Activated CD4-positive, alpha-beta T cell treated with anti-CD3 and anti-CD28 coated beads for 36 hours (primary cell): Measurements from ENCODE around the gene PKD1. TPM values are rescaled to one million over a fixed set of nuclear protein-coding genes. Genes with fewer than 3 reads are reported as not detected.
"Not testable (repeated sequence)": the region's sequence is repeated elsewhere in the genome, so short reads cannot be mapped to it uniquely, and the experiment has no call there.

Experiments
- ATAC-seq: fragments of 200-7000 bp; cut with Tn5 transposase; one replicate; pipeline ENCODE4 v1.10.0; 2021; ENCODE audit warnings: mild to moderate bottlenecking, moderate library complexity
- CTCF ChIA-PET: fragments of 350-600 bp; sonication (Branson Sonifier 250); formaldehyde crosslinking; loops from one replicate; lab custom pipeline; 2021; ENCODE audit warnings: antibody characterized with exemption; lab: Charles Lee
- POLR2A ChIA-PET: fragments of 350-600 bp; sonication (Branson Sonifier 250); formaldehyde crosslinking; loops from one replicate; lab custom pipeline; 2021; ENCODE audit warnings: antibody characterized with exemption, inconsistent platforms; lab: Charles Lee
- DNase-seq: peaks from one replicate; pipeline ENCODE4 v3.0.0-alpha.2; 2020
- H3K27ac Mint-ChIP-seq: one replicate; pipeline ENCODE4 v1.8.0; 2021; ENCODE audit warnings: mixed read lengths
- H3K27me3 Mint-ChIP-seq: one replicate; pipeline ENCODE4 v1.8.0; 2021; ENCODE audit warnings: mixed read lengths
- H3K36me3 Mint-ChIP-seq: one replicate; pipeline ENCODE4 v1.8.0; 2021; ENCODE audit warnings: low read depth, mixed read lengths
- H3K4me1 Mint-ChIP-seq: one replicate; pipeline ENCODE4 v1.8.0; 2021; ENCODE audit warnings: mixed read lengths
- H3K4me3 Mint-ChIP-seq: one replicate; pipeline ENCODE4 v1.8.0; 2021; ENCODE audit warnings: mild to moderate bottlenecking, moderate library complexity, mixed read lengths
- H3K9me3 Mint-ChIP-seq: one replicate; pipeline ENCODE4 v1.8.0; 2021; ENCODE audit warnings: low read depth, mixed read lengths
- intact Hi-C, 2 experiments: fragments of 100-400 bp; cut with DNase I in 1 of 2; cut with micrococcal nuclease in 1 of 2; formaldehyde crosslinking; loops; one replicate each; pipeline versions ENCODE4 v1.14.2 to v1.15.1; 2022 to 2024; cut with DNase I, micrococcal nuclease
- total RNA-seq, 2 experiments: library from RNA; stranded (reverse); gene quantifications; one replicate each; pipeline ENCODE4 v1.2.3, GENCODE V29; 2021

The PKD1 gene
- total RNA-seq, 2 experiments from 2014 or later, result 64.3 to 71.2 TPM

DNA sequence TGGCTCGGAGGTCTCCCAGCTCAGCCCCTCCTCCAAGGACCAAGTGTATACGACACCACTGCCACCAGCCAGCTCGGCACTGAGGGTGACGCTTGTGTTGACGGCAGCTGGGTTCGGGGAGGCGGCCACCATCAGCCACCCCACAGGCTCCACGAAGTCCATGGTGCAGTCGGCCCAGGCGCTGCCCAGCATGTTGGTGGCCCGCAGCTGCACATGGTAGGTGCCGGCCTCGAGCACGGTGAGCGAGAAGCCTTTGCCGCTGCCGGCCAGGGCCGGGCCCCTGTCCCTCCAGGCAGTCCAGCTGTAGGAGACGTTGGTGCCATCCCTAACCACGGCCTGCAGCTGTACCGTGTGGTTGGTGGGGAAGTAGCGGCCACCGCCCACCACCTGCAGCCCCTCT is 25.8 kb downstream of the PKD1 start:
- H3K27me3 Mint-ChIP-seq, H3K27ac Mint-ChIP-seq, POLR2A ChIA-PET, DNase-seq, H3K4me1 Mint-ChIP-seq, ATAC-seq, H3K9me3 Mint-ChIP-seq, H3K36me3 Mint-ChIP-seq, H3K4me3 Mint-ChIP-seq, CTCF ChIA-PET, intact Hi-C loops: not testable (repeated sequence)

DNA sequence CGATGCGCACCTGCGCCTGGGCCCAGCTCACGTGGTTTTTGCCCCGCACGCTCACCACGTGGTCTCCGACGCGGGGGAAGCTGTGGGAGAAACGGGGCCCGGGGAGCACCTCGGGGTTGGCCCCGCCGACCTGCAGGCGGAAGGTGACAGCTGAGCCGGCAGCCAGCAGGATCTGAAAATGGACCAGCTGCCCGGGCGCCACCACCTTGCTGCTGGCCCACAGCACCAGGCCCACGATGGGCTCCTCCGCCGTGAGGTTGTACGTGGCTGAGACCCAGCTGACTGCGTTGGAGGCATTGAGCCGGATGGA is 26.5 kb downstream of the PKD1 start:
- DNase-seq, POLR2A ChIA-PET, ATAC-seq: not testable (repeated sequence)

DNA sequence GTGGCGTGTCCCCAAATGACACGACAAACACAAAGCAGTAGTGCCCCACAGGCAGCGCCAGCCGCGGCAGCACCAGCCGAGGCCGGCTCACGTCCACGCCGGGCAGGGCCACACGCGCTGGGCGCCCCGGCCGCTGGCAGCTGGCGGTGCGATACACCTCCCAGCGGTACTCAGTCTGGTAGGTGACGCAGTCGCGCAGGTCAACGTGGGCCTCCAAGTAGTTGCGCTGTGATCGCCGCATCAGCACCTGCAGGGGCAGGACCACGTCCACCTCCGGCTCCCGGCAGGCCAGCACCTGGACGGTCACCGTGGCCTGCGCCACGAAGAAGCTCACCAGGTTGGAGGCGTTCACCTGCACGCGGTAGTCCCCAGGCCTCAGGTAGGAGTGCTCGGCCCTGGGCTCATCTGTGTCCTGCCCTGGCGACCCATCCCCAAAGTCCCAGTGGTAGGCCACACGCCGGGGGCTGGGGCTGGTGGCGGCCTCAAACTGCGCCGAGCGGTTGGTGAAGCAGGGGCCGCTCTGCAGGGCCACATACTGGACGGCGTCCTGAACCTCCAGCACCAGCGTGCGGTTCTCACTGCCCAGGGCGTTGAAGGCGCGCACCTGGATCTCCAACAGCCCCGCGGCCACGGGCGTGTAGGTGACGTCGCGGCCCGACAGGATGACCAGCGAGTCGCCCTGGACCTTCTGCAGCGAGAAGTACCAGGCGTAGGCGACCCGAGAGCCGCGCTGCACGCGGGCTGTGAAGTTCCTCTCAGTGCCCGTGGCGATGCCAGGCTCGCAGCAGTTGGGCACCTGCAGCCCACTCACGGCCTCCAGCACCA is 27.0 kb downstream of the PKD1 start:
- H3K36me3 Mint-ChIP-seq, intact Hi-C loops, DNase-seq, CTCF ChIA-PET, ATAC-seq, H3K27me3 Mint-ChIP-seq, H3K9me3 Mint-ChIP-seq, H3K4me1 Mint-ChIP-seq, H3K27ac Mint-ChIP-seq, H3K4me3 Mint-ChIP-seq, POLR2A ChIA-PET: not testable (repeated sequence)

More for the DNA sequence above, 26.5 kb downstream of the PKD1 start:
- H3K27ac Mint-ChIP-seq, intact Hi-C loops, H3K27me3 Mint-ChIP-seq, H3K4me3 Mint-ChIP-seq, H3K4me1 Mint-ChIP-seq, H3K36me3 Mint-ChIP-seq, CTCF ChIA-PET, H3K9me3 Mint-ChIP-seq: not testable (repeated sequence)

DNA sequence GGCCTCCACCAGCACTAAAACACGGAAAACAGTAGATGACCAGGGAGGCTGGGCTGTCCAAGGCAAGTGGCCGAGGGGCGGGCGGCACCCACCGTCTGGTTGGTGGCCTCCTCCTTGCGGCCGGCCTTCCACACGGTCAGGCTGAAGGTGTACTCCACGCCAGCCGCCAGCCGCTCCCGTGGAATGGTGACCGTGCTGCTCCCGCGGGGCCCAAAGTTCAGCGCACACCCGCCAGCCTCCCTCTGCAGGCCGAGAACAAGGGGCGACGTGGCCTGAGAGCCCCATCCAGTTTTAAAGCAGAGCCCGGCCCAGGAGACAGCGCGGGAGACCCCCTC is 27.9 kb downstream of the PKD1 start:
- H3K36me3 Mint-ChIP-seq, H3K27me3 Mint-ChIP-seq, ATAC-seq, intact Hi-C loops, CTCF ChIA-PET, H3K27ac Mint-ChIP-seq, H3K4me3 Mint-ChIP-seq, DNase-seq, H3K9me3 Mint-ChIP-seq, H3K4me1 Mint-ChIP-seq: not testable (repeated sequence)
- POLR2A ChIA-PET, result interaction anchor here (0.6 kb wide), 1 partner anchor 35 kb away, joined by 3 read pairs; no protein-coding TSS in a partner anchor

DNA sequence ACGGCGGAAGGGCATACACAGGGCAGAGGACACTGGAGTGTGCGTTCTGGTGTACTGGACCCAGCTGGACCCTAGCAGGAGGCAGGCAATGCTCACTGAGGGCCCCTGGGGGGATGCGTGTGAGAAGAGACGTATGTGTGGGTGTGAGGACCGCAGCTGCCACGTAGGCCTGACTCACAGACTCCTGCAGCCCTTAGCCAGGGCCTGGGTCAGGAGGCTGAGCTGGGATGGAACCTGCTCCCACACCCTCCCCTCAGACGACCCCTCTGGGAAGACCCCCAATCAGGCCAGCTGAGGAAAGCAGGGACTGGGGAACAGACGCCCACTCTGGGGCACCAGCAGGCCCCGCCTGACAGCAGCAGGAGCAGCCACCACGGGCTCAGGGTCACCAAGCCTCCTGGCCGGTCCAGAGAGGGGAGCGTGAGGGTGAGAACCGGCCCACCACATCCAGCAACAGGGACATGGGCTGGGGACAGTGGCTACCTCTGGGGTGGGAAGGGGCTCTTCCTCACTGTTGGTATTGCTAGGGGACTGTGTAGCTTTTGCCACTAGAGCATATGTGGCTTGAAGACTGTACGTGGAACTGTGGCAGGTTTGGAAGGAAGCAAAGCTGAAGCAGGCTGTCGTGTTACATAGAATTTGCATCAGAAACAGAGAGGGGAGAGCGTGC is 28.4 kb downstream of the PKD1 start:
- H3K27ac Mint-ChIP-seq, ATAC-seq, H3K36me3 Mint-ChIP-seq, intact Hi-C loops, H3K4me3 Mint-ChIP-seq, H3K9me3 Mint-ChIP-seq, CTCF ChIA-PET, H3K4me1 Mint-ChIP-seq, H3K27me3 Mint-ChIP-seq, DNase-seq: not testable (repeated sequence)
- POLR2A ChIA-PET, result interaction anchor here (0.6 kb wide), 1 partner anchor 35 kb away, joined by 3 read pairs; no protein-coding TSS in a partner anchor

DNA sequence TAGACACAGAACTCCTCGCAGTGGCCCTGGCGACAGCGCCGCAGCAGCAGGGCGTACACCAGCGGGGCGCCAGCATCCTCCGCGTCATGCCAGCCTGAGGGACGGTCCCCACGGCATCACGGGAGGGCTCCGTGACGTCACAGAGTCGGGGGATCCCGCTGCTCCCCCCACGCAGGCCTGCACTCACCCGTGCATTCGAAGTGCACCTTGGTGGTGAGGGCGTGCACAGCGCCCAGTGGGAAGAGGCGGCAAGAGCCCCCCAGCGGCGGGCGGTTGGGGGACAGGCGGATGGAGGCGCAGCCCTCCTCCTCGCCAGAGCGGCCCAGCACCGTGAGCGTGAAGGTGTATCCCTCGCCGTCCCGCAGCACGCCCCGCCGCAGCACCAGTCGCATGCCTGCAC is 29.5 kb downstream of the PKD1 start:
- DNase-seq, POLR2A ChIA-PET, H3K9me3 Mint-ChIP-seq, H3K4me3 Mint-ChIP-seq, H3K27me3 Mint-ChIP-seq, H3K27ac Mint-ChIP-seq, H3K4me1 Mint-ChIP-seq, ATAC-seq, CTCF ChIA-PET, intact Hi-C loops, H3K36me3 Mint-ChIP-seq: not testable (repeated sequence)

DNA sequence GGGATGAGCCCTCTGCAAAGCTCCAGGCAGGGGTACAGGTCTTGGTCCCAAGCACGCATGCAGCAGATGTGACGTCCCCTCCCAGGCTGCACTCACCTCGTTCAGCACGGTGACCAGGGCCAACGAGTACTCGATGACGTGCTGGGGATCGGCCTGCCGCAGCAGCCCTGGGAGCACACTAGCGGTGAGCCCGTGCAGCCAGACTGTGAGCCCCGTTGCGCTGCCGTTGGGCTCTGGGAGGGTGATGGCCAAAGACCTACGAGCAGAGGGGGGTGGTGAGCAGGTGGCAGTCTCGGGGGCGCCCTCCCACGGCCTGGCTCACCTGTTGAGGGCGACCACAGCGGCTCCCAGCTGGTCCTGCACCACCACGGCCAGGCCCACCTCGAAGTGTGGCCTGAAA is 29.9 kb downstream of the PKD1 start:
- H3K27me3 Mint-ChIP-seq, DNase-seq, H3K9me3 Mint-ChIP-seq, POLR2A ChIA-PET, ATAC-seq, H3K27ac Mint-ChIP-seq, H3K36me3 Mint-ChIP-seq, H3K4me3 Mint-ChIP-seq, intact Hi-C loops, H3K4me1 Mint-ChIP-seq, CTCF ChIA-PET: not testable (repeated sequence)

DNA sequence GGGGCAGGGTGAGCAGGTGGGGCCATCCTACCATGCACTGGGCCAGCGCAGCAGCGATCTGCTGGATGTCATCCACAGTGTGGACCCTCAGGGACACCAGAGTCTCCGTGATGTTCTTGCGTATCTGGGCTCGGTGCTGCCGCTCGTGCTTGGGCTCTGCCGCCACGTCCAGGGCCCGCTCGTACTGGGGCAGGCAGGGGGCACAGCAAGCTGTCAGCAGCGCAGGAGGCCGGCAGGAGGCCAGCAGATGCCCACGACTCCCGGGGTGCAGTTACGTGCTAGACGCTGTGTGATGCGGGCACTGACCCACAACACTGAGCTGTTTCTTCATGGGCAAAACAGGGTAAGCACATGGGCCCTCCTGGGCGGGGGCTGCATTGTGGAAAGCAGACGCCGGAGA is 30.4 kb downstream of the PKD1 start:
- H3K4me3 Mint-ChIP-seq, CTCF ChIA-PET, H3K4me1 Mint-ChIP-seq, H3K36me3 Mint-ChIP-seq, H3K9me3 Mint-ChIP-seq, H3K27me3 Mint-ChIP-seq, DNase-seq, ATAC-seq, intact Hi-C loops, H3K27ac Mint-ChIP-seq, POLR2A ChIA-PET: not testable (repeated sequence)

DNA sequence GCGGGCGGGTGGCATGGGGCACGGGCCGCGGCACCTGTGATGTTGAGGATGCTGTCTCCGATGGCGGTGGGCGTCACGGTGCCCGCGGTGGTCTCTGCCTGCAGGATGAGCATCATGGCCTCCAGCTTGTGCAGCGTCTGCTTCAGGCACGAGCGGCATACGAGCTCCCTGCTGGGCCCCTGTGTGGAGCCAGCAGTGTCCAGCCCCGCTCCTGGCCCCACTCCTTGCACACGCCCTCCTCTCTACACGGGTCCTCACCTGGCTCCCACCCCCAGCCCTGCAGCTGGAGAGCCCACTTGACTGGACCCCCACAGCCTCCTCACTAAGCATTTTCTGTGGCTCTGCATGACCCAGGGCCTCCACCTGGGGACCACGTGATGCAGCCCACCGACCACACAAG is 31.2 kb downstream of the PKD1 start:
- ATAC-seq, DNase-seq, H3K27me3 Mint-ChIP-seq, H3K4me1 Mint-ChIP-seq, CTCF ChIA-PET, H3K9me3 Mint-ChIP-seq, H3K4me3 Mint-ChIP-seq, POLR2A ChIA-PET, intact Hi-C loops, H3K27ac Mint-ChIP-seq, H3K36me3 Mint-ChIP-seq: not testable (repeated sequence)

DNA sequence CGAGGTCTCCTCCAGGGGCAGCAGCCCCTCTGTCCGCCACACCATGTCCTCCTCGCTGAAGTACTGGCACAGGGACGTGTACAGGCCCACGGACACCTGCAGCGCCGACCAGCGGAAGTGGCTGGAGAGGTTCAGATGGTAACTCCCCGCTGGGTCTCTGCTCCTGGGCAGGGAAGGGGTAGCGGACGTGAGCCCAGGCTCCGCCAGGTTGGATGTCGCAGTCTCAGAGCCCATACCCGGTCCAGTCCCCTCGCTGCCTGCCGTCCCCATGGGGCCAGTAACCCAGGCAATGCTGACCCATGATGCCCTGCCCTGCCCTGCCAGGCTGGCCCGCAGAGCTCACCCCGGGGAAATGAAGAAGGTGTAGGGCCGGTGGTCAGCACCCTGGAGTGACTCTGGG is 33.2 kb downstream of the PKD1 start:
- no peak for DNase-seq
- no peaks in the 10 kb centered on the region for H3K4me1 Mint-ChIP-seq
- ChIA-PET POLR2A (no interaction called here), CTCF (no interaction called here)
- no peak overlapping the region for H3K27ac Mint-ChIP-seq
- peaks cover 4% of the 10 kb centered on the region for H3K36me3 Mint-ChIP-seq
- no peak for ATAC-seq
- H3K9me3 Mint-ChIP-seq, result no peaks in the 10 kb centered on the region
- no peaks in the 10 kb centered on the region for H3K27me3 Mint-ChIP-seq
- intact Hi-C loops, result no loop called here
- H3K4me3 Mint-ChIP-seq, result no peak overlapping the region

DNA sequence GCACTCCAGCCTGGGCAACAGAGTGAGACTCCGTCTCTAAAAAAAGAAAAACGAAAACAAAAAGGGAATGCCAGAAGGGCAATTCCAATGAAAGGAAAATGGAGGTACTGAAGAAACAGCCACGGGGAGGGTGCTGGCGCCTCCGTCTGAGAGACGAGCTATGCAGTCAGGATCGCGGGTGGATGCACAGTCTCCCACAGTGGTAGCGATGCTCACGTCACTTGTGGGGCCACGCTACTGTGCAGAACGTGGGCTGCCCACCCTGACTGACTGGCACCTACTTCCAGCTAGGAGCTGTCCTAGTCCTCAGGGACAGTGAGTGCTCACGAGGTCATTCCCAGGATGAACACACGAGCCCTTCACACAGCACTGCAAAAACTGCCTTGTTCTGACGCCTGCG is 34.1 kb downstream of the PKD1 start:
- DNase-seq, H3K9me3 Mint-ChIP-seq, intact Hi-C loops, H3K4me1 Mint-ChIP-seq, ATAC-seq, POLR2A ChIA-PET, H3K27ac Mint-ChIP-seq, CTCF ChIA-PET, H3K27me3 Mint-ChIP-seq, H3K4me3 Mint-ChIP-seq, H3K36me3 Mint-ChIP-seq: not testable (repeated sequence)

DNA sequence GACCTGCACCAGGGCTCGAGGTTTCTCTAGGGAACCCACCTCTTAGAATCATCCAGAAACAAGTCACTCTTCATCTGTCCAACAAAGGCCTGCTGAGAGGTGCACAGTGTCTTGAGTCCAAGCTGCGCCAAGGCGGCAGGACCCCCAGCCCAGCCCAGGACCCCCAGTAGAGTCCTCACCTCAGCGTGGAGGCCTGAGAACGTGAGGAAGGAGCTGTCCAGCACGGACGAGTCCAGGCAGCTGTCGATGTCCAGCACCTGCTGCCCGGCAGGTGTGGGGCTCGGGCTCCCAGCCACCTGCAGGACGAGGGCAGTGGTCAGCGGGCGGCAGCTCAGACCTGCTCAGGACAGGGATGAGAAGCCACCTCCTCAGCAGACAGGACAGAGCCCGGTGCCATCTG is 38.0 kb downstream of the PKD1 start:
- H3K36me3 Mint-ChIP-seq, H3K9me3 Mint-ChIP-seq, DNase-seq, H3K27ac Mint-ChIP-seq, CTCF ChIA-PET, H3K4me1 Mint-ChIP-seq, H3K27me3 Mint-ChIP-seq, intact Hi-C loops, ATAC-seq, H3K4me3 Mint-ChIP-seq, POLR2A ChIA-PET: not testable (repeated sequence)
